ENCODE results near the gene KLHL5.

- TF ChIP-seq EZH2phosphoT487 (IDR thresholded peaks at IDR 0.05; ENCODE audit: borderline replicate concordance, low read length): no peak
- TF ChIP-seq CTCF (conservative IDR thresholded peaks at IDR 0.05; ENCODE audit: low read depth, low read length): no peak
- no peak for TF ChIP-seq EZH2 (IDR thresholded peaks at IDR 0.05; ENCODE audit: low read length, unreplicated experiment)
Observed at GRCh38 chr4:39023059-39023458, 39.0 kb upstream of the KLHL5 start.

Measured in PC-3 (cell line).